ENCODE data around the gene ZFPM1. TPM values are rescaled to one million over a fixed set of nuclear protein-coding genes. Genes with fewer than 3 reads are reported as not detected.

The ZFPM1 gene
- total RNA-seq, 1 experiment from 2014 or later: 14.6 TPM

DNA sequence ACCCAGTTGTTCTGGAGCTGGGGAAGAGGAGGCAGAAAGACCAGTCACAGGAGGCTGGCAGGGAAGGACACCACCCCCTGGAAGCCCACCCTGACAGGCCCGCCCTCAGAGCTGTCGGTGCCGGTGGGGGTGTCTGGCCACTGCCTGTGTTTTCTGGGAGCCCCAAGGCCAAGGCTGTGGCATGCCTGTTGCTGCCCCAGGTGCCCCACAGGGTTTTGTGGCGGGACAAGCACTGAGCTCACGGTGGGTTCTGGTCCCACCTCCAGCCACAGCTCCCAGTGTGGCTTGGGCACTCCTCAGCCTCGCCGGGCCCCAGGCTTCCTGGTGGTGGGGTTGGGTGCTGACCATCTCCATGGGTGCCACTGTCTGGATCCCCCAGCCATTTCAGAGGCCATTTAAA is 58.0 kb downstream of the ZFPM1 start:
- no peaks in the 10 kb centered on the region for H3K79me2 ChIP-seq (ENCODE audit: insufficient read depth, low read length)
- H3K4me1 ChIP-seq (ENCODE audit: control insufficient read depth in 1 of 2, insufficient read depth in 2 of 2, low read length in 2 of 2): peaks cover 0 to 8% of the 10 kb centered on the region in 2 experiments; a peak in 2 of 4 replicates
- POLR2A ChIA-PET: no interaction called here
- H3K27me3 ChIP-seq (ENCODE audit: insufficient read depth, low read length): no peaks in the 10 kb centered on the region
- no peak overlapping the region for H3K4me3 ChIP-seq (replicated peaks in 1 of 2; ENCODE audit: low read depth in 1 of 2, low read length in 2 of 2)
- TF ChIP-seq SRF (IDR thresholded peaks at IDR 0.05; ENCODE audit: low read depth): no peak
- no peak for TF ChIP-seq POLR2AphosphoS5 (IDR thresholded peaks at IDR 0.05; ENCODE audit: low read depth, low read length)
- TF ChIP-seq, protein P1, sequence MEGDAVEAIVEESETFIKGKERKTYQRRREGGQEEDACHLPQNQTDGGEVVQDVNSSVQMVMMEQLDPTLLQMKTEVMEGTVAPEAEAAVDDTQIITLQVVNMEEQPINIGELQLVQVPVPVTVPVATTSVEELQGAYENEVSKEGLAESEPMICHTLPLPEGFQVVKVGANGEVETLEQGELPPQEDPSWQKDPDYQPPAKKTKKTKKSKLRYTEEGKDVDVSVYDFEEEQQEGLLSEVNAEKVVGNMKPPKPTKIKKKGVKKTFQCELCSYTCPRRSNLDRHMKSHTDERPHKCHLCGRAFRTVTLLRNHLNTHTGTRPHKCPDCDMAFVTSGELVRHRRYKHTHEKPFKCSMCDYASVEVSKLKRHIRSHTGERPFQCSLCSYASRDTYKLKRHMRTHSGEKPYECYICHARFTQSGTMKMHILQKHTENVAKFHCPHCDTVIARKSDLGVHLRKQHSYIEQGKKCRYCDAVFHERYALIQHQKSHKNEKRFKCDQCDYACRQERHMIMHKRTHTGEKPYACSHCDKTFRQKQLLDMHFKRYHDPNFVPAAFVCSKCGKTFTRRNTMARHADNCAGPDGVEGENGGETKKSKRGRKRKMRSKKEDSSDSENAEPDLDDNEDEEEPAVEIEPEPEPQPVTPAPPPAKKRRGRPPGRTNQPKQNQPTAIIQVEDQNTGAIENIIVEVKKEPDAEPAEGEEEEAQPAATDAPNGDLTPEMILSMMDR (IDR thresholded peaks at IDR 0.05 in 2 of 3, conservative IDR thresholded peaks at IDR 0.05 in 1 of 3; ENCODE audit: borderline replicate concordance in 1 of 3, insufficient read depth in 1 of 3, low read depth in 2 of 3, low read length in 2 of 3): no peak
- TF ChIP-seq, protein P2, sequence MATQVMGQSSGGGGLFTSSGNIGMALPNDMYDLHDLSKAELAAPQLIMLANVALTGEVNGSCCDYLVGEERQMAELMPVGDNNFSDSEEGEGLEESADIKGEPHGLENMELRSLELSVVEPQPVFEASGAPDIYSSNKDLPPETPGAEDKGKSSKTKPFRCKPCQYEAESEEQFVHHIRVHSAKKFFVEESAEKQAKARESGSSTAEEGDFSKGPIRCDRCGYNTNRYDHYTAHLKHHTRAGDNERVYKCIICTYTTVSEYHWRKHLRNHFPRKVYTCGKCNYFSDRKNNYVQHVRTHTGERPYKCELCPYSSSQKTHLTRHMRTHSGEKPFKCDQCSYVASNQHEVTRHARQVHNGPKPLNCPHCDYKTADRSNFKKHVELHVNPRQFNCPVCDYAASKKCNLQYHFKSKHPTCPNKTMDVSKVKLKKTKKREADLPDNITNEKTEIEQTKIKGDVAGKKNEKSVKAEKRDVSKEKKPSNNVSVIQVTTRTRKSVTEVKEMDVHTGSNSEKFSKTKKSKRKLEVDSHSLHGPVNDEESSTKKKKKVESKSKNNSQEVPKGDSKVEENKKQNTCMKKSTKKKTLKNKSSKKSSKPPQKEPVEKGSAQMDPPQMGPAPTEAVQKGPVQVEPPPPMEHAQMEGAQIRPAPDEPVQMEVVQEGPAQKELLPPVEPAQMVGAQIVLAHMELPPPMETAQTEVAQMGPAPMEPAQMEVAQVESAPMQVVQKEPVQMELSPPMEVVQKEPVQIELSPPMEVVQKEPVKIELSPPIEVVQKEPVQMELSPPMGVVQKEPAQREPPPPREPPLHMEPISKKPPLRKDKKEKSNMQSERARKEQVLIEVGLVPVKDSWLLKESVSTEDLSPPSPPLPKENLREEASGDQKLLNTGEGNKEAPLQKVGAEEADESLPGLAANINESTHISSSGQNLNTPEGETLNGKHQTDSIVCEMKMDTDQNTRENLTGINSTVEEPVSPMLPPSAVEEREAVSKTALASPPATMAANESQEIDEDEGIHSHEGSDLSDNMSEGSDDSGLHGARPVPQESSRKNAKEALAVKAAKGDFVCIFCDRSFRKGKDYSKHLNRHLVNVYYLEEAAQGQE (IDR thresholded peaks at IDR 0.05; ENCODE audit: low read depth): no peak
- TF ChIP-seq YY1 (IDR thresholded peaks at IDR 0.05; ENCODE audit: extremely low read depth, insufficient replicate concordance, low read depth, low read length): no peak
- TF ChIP-seq FOSL1 (IDR thresholded peaks at IDR 0.05; ENCODE audit: low read depth): no peak
- no peak for TF ChIP-seq CBX3 (IDR thresholded peaks at IDR 0.05; ENCODE audit: low read depth)
- TF ChIP-seq EGR1 (IDR thresholded peaks at IDR 0.05; ENCODE audit: low read depth): no peak
- ATAC-seq (no peak), DNase-seq (ENCODE audit: low read depth, low spot score) (no peak)
- H3K9me2 ChIP-seq (ENCODE audit: insufficient read depth): no peaks in the 10 kb centered on the region
- H3K9ac ChIP-seq (ENCODE audit: low read length): no peak overlapping the region
- H4K20me1 ChIP-seq (ENCODE audit: insufficient read depth): no peaks in the 10 kb centered on the region
- intact Hi-C loops (cut with micrococcal nuclease): no loop called here
- BruUV-seq (replicated peaks): no TSS peak
- H3K9me3 ChIP-seq (ENCODE audit: control insufficient read depth in 1 of 2, insufficient read depth in 1 of 2, low read depth in 1 of 2, low read length in 2 of 2): no peaks in the 10 kb centered on the region
- H2AFZ ChIP-seq (ENCODE audit: low read depth, low read length, poor library complexity, severe bottlenecking): no peak overlapping the region
- H3K4me2 ChIP-seq (ENCODE audit: low read length): no peak overlapping the region
- CTCF ChIA-PET: no interaction called here
- no peaks in the 10 kb centered on the region for H3K36me3 ChIP-seq (ENCODE audit: control insufficient read depth in 1 of 2, insufficient read depth in 2 of 2, low read length in 2 of 2)
- RAD21 ChIA-PET (ENCODE audit: low non-redundant PET in 1 of 2, low total read pairs in 2 of 2, uncharacterized antibody in 2 of 2, unreplicated experiment in 2 of 2): interaction anchor here in 1 of 2 experiments (0.8 kb wide), 1 partner anchor 56 kb away, joined by 3 read pairs; no protein-coding TSS in a partner anchor
- H3K27ac ChIP-seq (ENCODE audit: low read depth, low read length): no peak overlapping the region

Measured in HCT116 (cell line).